GM12891 (cell line): ENCODE data around the gene NDST1.

Experiments used
- POLR2A ChIP-seq: IDR thresholded peaks from 2 replicates; pipeline ENCODE4 v1.6.1; 2011; ENCODE audit warnings: low read depth, low read length, control low read depth
- POLR2AphosphoS5 ChIP-seq: IDR thresholded peaks from 2 replicates; pipeline ENCODE4 v1.6.1; 2011; ENCODE audit warnings: low read depth, low read length, control low read depth
- TAF1 ChIP-seq: IDR thresholded peaks from 2 replicates; pipeline ENCODE4 v1.6.1; 2011; ENCODE audit warnings: low read depth, low read length, control low read depth

GRCh38 chr5:150589862-150590601, 82.1 kb downstream of the NDST1 start:
- TF ChIP-seq POLR2A (no peak), TAF1 (no peak), POLR2AphosphoS5 (no peak)
